HG03280 (cell line): ENCODE data around the gene DENND6B.
"Not testable (repeated sequence)": the region's sequence is repeated elsewhere in the genome, so short reads cannot be mapped to it uniquely, and the experiment has no call there.

Source experiments
- ATAC-seq: cut with Tn5 transposase; IDR thresholded peaks from one replicate; pipeline ENCODE4 v1.9.1; 2021; ENCODE audit warnings: mild to moderate bottlenecking, moderate library complexity; ENCODE audit not compliant: unreplicated experiment

Gene DENND6B, protein sequence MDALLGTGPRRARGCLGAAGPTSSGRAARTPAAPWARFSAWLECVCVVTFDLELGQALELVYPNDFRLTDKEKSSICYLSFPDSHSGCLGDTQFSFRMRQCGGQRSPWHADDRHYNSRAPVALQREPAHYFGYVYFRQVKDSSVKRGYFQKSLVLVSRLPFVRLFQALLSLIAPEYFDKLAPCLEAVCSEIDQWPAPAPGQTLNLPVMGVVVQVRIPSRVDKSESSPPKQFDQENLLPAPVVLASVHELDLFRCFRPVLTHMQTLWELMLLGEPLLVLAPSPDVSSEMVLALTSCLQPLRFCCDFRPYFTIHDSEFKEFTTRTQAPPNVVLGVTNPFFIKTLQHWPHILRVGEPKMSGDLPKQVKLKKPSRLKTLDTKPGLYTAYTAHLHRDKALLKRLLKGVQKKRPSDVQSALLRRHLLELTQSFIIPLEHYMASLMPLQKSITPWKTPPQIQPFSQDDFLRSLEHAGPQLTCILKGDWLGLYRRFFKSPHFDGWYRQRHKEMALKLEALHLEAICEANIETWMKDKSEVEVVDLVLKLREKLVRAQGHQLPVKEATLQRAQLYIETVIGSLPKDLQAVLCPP

DNA sequence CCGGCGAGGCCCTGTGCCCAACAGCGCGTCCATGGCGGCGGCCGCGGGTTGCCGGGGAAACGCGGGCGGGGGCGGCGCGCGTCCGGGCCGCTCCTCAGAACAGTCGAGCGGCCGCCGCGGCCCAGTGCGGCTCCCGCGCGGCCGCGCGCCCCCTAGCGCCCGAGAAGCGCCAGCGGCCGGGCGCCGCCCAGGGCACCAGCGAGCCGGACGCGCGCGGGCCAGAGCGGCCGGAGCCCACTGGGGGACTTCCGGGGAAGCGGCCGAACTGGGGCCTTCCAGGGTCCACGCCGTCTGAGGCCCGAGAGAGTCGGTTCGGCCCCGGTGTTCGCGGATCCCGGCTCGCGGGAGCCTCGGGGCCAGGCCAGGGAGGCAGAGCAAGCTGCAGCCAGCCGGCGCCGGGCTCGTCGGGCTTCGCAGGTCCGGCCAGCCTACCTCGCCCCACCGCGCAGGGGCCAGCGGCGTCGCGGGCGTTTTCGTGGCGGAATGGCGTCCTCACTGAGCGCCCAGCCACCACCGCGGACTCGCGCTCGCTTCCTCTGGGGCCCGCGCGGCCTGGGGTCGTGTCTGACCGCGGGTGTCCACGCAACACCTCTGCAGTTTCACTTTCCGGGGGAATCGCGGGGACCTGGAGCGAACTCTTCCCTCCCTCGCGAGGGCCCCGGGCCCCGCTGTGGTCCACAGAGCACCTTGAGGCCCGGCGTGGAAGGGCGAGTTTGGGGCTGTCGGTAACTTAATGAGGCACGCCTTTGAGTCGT is at the start of gene DENND6B:
Gene DENND6B, minus strand, starts transcription at position 57 of the 755 bp plus-strand sequence. Its CDS starts 24 bp downstream, at position 33.
- ATAC-seq = peak; percentile 90

DNA sequence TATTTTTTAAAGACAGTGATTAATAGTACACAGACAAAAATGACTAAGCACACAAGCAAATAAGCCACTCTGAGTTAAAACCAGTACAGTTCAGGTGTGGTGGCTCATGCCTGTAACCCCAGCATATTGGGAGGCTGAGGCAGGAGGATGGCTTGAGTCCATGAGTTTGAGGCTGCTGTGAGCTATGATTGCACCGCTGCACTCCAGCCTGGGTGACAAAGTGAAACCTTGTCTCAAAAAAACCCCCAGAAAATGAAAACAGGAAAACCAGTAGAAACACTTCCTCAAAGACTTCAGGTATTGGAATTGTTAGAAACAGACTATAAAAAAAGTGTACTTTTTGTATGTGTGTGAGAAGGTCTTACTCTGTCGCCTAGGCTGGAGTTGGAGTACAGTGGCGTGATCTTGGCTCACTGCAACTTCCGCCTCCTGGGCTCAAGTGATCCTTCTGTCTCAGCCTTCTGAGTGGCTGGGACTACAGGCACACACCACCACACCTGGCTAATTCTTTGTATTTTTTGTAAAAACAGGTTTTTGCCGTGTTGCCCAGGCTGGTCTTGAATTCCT is 49.4 kb upstream of the DENND6B start:
- ATAC-seq = no peak

DNA sequence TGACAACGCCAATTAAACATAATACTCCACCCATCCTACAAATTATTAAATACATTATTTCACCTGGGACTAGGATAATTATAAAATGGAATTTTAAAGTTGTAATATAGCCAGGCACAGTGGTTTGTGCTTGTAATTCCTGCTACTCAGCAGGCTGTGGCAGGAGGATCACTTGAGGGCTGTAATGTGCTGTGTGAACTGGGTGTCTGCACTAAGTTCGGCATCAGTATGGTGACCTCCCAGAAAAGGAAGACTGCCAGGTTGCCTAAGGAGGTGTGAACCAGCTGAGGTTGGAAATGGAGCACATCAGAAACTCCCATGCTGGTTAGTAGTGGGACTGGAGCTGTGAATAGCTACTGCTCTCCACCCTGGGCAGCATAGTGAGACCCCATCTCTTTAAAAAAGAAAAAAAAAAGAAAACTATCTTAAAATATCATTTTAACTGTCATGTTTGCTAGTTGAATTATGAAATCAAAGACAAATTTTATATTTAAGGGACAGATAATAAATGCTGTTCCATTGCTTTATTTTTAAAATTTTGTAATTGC is 44.4 kb upstream of the DENND6B start:
- no peak for ATAC-seq

DNA sequence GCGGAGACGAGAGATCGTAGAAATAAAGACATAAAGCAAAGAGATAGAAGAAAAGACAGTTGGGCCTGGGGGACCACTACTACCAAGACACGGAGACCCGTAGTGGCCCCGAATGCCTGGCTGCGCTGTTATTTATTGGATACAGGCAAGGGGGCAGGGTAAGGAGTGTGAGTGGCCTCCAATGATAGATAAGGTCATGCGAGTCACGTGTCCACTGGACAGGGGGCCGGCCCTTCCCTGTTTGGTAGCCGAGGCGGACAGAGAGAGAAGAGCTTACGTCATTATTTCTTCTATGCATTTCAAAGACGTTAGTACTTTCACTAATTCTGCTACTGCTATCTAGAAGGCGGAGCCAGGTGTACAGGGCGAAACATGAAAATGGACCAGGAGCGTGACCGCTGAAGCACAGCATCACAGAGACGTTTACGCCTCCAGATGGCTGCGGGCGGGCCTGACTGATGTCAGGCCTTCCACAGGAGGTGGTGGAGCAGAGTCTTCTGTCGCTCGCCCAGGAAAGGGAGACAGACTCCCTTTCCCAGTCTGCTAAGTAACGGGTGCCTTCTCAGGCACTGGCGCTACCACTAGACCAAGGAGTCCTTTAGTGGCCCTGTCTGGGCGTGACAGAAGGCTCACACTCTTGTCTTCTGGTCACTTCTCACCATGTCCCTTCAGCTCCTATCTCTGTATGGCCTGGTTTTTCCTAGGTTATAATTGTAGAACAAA is 41.1 kb upstream of the DENND6B start:
- no peak for ATAC-seq

DNA sequence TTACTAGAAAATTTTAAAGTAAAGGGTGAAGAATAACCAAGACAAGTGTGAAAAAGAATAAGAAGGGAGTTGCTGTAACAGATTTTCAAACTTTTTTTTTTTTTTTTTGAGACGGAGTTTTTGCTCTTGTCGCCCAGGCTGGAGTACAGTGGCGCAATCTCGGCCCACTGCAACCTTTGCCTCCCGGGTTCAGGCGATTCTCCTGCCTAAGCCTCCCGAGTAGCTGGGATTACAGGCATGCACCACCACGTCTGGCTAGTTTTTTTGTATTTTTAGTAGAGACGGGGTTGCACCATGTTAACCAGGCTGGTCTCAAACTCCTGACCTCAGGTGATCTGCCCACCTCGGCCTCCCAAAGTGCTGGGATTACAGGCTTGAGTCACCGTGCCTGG is 37.0 kb upstream of the DENND6B start:
- not testable (repeated sequence) for ATAC-seq

DNA sequence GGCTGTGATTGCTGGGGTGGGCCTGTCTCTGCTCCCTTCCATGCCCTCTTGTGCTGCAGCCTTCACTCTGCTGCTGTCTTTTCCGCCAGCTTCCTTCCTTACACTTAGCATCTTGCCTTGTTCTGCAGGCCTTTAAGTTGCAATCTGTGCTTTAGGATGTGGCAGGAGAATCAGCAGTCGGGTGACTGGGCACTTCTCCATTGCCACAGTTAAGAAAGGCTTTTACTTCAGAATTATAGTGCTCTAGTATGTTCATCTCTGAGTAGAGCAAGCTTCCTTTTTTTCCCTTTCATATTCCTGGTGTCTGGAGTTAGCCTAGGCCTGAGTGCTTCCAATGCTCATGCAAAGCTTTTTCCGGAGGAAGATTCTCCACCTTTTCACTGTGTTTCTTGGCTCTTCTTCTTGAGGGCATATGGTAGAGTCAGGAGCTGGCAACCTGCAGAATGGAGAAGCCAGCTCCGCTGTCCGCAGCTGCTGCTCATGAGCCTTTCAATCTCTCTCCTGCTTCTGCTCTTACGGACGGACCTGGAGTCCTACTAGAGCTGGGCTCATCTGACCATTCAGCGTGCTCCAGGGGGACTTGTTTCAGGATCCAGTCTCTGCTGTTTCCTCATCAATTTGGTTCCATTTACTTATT is 36.5 kb upstream of the DENND6B start:
- ATAC-seq = no peak

DNA sequence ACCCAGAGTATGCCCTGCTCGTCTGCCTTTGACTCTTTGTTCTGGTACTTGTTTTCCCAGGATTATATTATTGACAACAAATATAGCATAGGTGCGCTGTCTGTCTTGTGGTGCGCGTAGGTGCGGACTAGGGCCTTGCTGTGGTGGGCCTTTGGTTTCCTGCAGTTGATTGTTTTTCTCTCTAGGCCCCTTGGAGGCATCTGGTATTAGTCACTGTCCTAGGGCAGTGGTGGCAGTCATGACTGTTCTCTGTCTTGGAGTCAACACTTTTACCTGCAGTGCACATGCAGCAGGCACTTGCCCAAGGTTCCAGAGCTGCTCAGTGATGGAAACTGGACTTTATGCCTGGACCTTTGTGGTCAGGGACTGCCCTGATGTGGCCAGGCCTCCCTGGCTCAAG is 34.9 kb upstream of the DENND6B start:
- ATAC-seq = no peak

DNA sequence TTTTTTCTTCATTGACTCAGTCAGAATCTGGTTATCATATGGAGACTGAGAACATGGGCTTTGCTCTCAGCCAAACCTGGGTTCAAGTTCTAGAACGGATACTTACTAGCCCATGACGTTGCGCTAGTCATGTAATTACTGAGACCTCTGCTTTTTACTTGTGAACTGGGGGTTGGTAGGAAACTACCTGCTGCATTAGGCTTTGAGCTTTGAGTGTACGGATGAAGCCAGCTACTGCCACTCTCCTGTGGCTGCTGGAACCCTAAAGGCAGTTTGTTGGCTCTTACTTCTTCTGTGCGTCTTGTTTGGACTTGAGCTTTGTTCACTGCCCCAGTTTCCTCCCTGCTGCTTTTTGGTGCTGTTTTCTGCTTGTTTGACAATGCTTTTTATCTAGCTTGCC is 34.4 kb upstream of the DENND6B start:
- ATAC-seq = no peak

DNA sequence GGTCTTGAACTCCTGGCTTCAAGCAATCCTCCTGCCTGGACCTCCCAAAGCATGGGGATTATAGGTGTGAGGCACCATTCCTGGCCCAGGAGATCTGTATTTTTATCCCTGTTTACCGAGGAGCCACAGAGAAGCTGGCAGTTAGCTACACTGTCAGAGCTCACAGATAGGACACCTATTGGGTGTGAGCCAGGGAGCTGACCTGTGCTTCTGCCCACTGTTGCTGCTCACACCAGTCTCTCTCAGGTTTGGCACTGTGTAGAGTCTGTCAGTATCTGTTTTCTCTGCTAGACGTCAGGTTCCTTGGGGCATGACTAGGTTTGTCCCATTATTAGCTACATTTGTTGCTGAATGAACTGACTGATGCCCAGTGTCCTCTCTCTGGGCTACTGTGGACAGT is 33.8 kb upstream of the DENND6B start:
- no peak for ATAC-seq

DNA sequence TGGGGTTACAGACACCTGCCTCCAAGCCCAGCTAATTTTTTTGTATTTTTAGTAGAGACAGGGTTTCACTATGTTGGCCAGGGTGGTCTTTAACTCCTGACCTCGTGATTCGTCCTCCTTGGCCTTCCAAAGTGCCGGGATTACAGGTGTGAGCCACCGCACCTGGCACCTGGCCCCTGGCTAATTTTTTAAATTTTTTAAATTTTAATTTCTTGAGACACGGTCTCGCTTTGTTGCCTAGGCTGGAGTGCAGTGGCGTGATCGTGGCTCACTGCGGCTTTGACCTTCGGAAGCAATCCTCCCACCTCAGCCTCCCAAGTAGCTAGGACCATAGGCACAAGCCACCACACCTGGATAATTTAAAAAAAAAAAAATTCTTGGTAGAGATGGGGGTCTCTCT is 30.9 kb upstream of the DENND6B start:
- no peak for ATAC-seq

DNA sequence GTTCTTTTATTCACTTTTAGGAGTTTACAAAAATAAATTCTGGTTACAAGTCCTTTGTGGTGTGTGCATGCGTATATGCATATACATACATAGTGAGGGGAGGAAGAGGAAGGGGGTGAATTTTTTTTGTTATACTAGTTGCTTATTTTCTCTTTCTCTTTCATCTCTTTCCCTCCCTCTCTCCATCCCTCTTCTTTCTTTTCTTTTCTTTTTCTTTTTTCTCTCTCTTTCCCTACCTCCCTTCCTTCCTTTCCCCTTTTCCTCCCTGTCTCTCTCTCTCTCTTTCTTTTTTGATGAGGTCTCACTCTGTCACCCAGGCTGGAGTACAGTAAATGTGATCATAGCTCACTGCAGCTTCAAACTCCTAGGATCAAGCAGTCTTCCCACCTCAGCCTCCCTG is 30.4 kb upstream of the DENND6B start:
- ATAC-seq = no peak

DNA sequence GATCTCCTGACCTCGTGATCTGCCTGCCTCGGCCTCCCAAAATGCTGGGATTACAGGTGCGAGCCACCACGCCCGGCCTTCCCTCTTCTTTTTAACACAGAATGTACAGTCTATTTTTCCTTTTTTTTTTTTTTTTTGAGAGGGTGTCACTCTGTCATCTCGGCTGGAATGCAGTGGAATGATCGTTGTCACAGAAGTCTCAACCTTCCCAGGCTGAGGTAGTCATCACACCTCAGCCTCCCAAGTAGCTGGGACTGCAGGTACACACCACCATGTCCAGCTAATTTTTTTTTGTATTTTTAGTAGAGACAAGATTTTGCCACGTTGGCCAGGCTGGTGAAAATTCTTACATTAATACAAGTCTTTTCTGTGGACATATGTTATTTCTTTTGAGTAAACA is 29.4 kb upstream of the DENND6B start:
- no peak for ATAC-seq

DNA sequence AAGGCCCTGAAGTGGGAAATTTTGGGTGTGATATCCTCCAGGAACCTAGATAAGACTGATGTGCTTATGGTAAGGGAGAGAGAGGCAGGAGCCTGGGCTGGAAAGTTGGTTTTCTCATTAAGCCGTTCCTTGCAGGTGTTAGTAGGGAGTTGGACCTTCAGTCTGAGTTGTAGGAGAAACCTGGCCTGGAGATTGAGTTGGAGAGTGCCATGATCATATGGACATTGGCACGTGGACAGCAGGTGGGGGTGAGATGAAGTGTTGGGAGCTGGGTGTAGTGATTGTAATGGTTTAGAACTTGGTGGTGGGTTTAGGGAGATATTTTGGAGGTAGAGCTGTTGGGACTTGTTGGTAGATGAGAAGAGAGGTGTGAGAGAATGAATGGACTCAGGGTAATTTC is 21.2 kb upstream of the DENND6B start:
- ATAC-seq = no peak

DNA sequence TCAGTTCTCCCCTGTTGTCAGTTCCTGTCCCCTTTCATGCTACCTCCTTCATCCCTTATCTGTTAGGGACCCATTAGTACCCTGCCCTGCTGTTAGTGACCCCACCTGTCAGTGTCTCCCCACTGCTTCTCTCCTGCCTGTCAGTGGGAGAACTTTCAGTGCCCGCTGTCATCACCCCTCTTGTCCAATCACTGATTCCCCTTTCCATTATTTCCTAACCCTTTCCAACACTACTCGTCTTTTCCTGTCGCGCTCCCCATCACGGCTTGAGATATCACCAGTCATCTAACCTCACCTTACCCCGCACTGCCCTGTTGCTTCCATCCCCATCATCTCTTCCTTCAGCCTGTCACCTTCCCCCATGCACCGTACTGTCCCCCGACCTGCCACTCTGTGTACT is 20.3 kb upstream of the DENND6B start:
- ATAC-seq = no peak

DNA sequence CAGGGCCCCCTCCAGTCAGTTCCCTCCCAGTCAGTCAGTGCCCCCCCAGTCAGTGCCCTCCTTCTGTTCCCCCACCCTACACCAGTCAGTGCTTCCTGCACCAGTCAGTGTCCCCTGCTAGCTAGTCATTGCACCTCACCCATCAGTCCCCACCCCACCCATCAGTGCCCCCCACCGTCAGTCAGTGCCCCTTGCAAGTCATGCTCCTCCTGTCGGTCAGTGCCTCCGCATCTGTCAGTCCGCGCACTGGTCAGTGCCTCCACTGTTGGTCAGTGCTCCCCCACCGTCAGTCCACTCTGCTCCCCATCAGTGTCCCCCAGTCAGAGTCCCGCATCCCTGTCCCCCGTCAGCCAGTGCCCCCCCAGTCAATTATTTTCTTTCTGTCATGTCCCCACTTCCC is 19.7 kb upstream of the DENND6B start:
- no peak for ATAC-seq

DNA sequence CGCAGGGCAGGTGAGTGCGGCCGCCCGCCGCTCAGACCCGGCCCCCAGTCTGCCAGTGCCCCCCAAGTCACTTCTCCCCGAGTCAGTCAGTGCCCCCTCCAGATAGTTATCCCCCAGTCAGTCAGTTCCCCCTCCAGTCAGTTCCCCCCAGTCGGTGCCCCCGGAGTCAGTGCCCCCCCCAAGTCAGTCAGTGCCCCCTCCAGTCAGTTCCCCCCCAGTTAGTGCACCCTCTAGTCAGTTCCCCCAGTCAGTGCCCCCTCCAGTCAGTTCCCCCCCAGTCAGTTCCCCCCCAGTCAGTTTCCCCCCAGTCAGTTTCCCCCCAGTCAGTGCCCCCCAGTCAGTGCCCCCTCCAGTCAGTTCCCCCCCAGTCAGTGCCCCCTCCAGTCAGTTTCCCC is 16.7 kb upstream of the DENND6B start:
- ATAC-seq = no peak

DNA sequence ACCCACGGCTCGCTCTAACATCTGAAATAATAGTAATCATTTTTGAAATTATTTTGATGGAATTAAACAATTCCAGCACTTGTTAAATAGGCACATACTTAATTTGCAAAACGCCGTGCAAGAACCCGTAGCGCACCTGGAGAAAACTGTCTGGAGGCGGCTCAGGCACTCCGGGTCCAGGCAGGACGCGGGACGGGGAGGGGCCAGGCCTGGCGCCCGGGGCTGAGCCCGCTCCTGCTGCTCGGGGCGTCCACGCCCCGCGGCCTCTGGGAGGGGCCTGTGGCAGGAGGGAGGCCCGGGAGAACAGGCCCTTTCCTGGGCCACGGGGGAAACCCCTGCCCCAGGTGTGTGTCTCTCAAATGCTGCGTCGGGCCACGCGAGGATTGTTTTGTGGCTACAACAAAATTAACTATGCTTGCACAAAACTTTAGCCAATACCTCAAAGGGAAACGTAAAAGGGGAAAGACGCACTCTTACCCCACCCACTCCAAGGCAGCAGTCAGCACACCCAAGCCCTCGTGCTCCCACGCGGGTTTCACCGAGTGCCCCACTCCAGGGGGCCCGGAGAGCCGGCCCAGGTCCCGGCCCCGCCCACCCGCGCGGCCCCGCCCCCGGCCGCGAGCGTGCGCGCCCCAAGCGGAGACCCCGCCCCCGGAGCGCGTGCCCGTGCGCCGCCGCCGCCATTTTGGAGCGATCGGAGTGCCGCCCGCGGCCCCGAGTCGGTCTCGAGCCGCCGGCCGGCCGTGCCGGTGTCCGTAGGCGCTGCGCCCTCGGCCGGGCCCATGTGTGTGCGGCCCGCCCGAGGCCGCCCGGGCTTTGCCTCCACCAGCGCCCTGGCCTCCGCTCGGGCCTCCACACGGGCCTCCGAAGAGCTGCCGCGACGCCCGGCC is 16.1 kb upstream of the DENND6B start, which contains the start of gene PPP6R2:
Gene PPP6R2, plus strand, starts transcription at position 677 of the 890 bp plus-strand sequence. CDS start 50,582 bp downstream, outside the sequence.
- ATAC-seq = peak; percentile 68

DNA sequence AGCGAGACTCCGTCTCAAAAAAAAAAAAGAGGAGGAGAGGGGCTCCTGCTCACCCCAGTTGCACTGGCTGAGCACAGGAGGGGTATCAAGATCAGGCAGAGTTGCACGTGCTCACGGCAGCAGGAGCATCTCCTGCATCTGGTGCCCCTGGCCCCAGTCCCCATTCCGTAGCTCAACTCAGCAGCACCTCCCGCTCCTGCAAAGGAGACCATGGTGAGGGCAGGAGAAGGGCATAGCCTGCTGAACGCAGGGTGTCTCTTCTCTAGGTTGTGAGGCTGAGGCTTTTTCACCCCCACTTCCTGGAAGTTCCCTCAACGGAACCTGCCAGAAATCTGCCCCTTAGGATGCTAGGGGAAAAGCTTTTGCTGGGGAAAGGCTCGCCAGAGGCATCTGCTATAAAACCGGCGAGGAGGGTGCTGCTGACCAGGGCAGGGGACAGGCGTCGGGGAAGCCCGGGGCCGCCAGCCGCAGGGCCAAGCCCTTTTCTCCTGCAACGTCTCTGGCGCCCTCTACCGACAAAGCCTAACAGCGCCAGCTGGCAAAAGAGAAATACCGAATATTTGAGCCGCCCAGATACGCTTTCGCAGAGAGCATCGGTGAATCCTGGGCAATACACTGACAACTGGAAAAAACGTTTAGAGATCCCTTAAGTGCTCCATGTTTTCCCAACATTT is 15.3 kb upstream of the DENND6B start:
- no peak for ATAC-seq
